A549 (cell line): ENCODE measurements around the gene TIMM9.
A peak's percentile ranks its signal among the peaks of the same experiment; 100 is the strongest.

Experiments
- FOXS1 ChIP-seq: fragments of 250-450 bp; sonication (Bioruptor Pico); IDR thresholded peaks from 2 replicates; pipeline ENCODE4 v1.5.0; 2020; ENCODE audit warnings: mild to moderate bottlenecking, moderate library complexity
- JUN ChIP-seq, 2 experiments: fragments of >200 bp; sonication (Bioruptor Twin); formaldehyde crosslinking; IDR thresholded peaks; 2 replicates in 1 of 2; 3 replicates in 1 of 2; pipeline ENCODE4 v1.6.1; 2016 to 2017
- MAFK ChIP-seq: fragments of 450-650 bp; IDR thresholded peaks from 2 replicates; pipeline ENCODE4 v1.6.1; 2014; ENCODE audit not compliant: partially characterized antibody
- PBX3 ChIP-seq: IDR thresholded peaks from 2 replicates; pipeline ENCODE4 v1.6.1; 2012
- POLR2A ChIP-seq: IDR thresholded peaks from 2 replicates; pipeline ENCODE4 v1.6.1; 2012; ENCODE audit warnings: mild to moderate bottlenecking, low read length
- RARB ChIP-seq: fragments of 250-450 bp; sonication (Bioruptor Pico); IDR thresholded peaks from 2 replicates; pipeline ENCODE4 v1.8.0; 2021; ENCODE audit warnings: mild to moderate bottlenecking, moderate library complexity
- SREBF2 ChIP-seq: fragments of 450-650 bp; IDR thresholded peaks from 2 replicates; pipeline ENCODE4 v1.6.1; 2014; ENCODE audit warnings: mild to moderate bottlenecking, moderate library complexity
- TF ChIP-seq, protein P1 (sequence below): fragments of >200 bp; sonication (Bioruptor Twin); formaldehyde crosslinking; IDR thresholded peaks from 3 replicates; pipeline ENCODE4 v1.5.1; 2016
- TF ChIP-seq, protein P2 (sequence below): fragments of 450-650 bp; IDR thresholded peaks from 2 replicates; pipeline ENCODE4 v1.6.1; 2014; ENCODE audit warnings: antibody characterized with exemption
- TF ChIP-seq, protein P3 (sequence below): fragments of 200-600 bp; sonication (generic); IDR thresholded peaks from 2 replicates; pipeline ENCODE4 v1.6.1; 2016; ENCODE audit warnings: antibody characterized with exemption, mild to moderate bottlenecking, moderate library complexity
- TF ChIP-seq, protein P4 (sequence below): IDR thresholded peaks from 2 replicates; pipeline ENCODE4 v1.6.1; 2012

GRCh38 chr14:58428118-58428683 is 870 bp upstream of the TIMM9 start:
- TF ChIP-seq, protein P1, sequence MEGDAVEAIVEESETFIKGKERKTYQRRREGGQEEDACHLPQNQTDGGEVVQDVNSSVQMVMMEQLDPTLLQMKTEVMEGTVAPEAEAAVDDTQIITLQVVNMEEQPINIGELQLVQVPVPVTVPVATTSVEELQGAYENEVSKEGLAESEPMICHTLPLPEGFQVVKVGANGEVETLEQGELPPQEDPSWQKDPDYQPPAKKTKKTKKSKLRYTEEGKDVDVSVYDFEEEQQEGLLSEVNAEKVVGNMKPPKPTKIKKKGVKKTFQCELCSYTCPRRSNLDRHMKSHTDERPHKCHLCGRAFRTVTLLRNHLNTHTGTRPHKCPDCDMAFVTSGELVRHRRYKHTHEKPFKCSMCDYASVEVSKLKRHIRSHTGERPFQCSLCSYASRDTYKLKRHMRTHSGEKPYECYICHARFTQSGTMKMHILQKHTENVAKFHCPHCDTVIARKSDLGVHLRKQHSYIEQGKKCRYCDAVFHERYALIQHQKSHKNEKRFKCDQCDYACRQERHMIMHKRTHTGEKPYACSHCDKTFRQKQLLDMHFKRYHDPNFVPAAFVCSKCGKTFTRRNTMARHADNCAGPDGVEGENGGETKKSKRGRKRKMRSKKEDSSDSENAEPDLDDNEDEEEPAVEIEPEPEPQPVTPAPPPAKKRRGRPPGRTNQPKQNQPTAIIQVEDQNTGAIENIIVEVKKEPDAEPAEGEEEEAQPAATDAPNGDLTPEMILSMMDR = no peak
- TF ChIP-seq, protein P2, sequence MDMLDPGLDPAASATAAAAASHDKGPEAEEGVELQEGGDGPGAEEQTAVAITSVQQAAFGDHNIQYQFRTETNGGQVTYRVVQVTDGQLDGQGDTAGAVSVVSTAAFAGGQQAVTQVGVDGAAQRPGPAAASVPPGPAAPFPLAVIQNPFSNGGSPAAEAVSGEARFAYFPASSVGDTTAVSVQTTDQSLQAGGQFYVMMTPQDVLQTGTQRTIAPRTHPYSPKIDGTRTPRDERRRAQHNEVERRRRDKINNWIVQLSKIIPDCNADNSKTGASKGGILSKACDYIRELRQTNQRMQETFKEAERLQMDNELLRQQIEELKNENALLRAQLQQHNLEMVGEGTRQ = peak; percentile 81
- TF ChIP-seq RARB (no peak), POLR2A (no peak), MAFK (no peak), JUN (IDR thresholded peaks at IDR 0.05) (no peak), SREBF2 (no peak), FOXS1 (CRISPR knock-in tag) (no peak), PBX3 (no peak)
- TF ChIP-seq, protein P3, sequence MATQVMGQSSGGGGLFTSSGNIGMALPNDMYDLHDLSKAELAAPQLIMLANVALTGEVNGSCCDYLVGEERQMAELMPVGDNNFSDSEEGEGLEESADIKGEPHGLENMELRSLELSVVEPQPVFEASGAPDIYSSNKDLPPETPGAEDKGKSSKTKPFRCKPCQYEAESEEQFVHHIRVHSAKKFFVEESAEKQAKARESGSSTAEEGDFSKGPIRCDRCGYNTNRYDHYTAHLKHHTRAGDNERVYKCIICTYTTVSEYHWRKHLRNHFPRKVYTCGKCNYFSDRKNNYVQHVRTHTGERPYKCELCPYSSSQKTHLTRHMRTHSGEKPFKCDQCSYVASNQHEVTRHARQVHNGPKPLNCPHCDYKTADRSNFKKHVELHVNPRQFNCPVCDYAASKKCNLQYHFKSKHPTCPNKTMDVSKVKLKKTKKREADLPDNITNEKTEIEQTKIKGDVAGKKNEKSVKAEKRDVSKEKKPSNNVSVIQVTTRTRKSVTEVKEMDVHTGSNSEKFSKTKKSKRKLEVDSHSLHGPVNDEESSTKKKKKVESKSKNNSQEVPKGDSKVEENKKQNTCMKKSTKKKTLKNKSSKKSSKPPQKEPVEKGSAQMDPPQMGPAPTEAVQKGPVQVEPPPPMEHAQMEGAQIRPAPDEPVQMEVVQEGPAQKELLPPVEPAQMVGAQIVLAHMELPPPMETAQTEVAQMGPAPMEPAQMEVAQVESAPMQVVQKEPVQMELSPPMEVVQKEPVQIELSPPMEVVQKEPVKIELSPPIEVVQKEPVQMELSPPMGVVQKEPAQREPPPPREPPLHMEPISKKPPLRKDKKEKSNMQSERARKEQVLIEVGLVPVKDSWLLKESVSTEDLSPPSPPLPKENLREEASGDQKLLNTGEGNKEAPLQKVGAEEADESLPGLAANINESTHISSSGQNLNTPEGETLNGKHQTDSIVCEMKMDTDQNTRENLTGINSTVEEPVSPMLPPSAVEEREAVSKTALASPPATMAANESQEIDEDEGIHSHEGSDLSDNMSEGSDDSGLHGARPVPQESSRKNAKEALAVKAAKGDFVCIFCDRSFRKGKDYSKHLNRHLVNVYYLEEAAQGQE = no peak
- TF ChIP-seq, protein P4, sequence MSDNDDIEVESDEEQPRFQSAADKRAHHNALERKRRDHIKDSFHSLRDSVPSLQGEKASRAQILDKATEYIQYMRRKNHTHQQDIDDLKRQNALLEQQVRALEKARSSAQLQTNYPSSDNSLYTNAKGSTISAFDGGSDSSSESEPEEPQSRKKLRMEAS = no peak
